OCI-LY1 (cell line): ENCODE data around the gene ATP6V0E1.

ENCODE experiments used
- EZH2 ChIP-seq: fragments of 200-600 bp; sonication (generic), shearing (Covaris generic); IDR thresholded peaks from 2 replicates; pipeline ENCODE4 v1.8.0; 2017; ENCODE audit warnings: borderline replicate concordance, mixed run types, mild to moderate bottlenecking, antibody characterized with exemption, low read length, moderate library complexity, mixed read lengths
- TF ChIP-seq, protein P1 (sequence below): fragments of 200-600 bp; sonication (generic), shearing (Covaris generic); IDR thresholded peaks from 2 replicates; pipeline ENCODE4 v1.5.1; 2017; ENCODE audit warnings: mild to moderate bottlenecking, antibody characterized with exemption, low read length, moderate library complexity, mixed read lengths

DNA sequence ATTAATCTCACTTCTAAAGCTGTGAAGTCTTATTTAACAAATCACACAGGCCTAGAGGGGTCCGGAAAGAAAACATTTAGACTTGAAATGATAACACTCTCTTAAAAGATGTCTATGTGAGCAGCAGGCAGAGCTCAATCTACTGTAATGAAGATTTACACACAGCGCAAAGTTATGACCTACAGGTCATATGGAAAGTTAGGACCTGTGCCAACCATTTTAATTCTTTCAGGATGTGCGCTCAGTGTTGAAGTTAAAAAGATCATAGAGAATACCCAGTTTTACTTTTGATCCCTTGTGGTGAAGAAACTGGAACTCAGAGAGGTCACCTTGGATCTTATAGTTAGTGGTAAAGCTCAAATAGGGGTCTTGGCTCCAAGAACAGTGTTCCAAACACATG, 69.5 kb downstream of the ATP6V0E1 start:
- TF ChIP-seq, protein P1, sequence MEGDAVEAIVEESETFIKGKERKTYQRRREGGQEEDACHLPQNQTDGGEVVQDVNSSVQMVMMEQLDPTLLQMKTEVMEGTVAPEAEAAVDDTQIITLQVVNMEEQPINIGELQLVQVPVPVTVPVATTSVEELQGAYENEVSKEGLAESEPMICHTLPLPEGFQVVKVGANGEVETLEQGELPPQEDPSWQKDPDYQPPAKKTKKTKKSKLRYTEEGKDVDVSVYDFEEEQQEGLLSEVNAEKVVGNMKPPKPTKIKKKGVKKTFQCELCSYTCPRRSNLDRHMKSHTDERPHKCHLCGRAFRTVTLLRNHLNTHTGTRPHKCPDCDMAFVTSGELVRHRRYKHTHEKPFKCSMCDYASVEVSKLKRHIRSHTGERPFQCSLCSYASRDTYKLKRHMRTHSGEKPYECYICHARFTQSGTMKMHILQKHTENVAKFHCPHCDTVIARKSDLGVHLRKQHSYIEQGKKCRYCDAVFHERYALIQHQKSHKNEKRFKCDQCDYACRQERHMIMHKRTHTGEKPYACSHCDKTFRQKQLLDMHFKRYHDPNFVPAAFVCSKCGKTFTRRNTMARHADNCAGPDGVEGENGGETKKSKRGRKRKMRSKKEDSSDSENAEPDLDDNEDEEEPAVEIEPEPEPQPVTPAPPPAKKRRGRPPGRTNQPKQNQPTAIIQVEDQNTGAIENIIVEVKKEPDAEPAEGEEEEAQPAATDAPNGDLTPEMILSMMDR, result no peak
- no peak for TF ChIP-seq EZH2
